GM12878 (cell line): Measurements from ENCODE around the gene CUL5.

Experiments used
- BCLAF1 ChIP-seq: fragments of 450-650 bp; IDR thresholded peaks from 2 replicates; pipeline ENCODE4 v1.6.1; 2017; ENCODE audit warnings: antibody characterized with exemption, mild to moderate bottlenecking, moderate library complexity
- CBFB ChIP-seq: IDR thresholded peaks from 2 replicates; pipeline ENCODE4 v1.6.1; 2016; ENCODE audit warnings: antibody characterized with exemption, low read depth
- EED ChIP-seq: sonication (generic); IDR thresholded peaks from 2 replicates; pipeline ENCODE4 v1.6.1; 2016; ENCODE audit warnings: antibody characterized with exemption, low read depth
- EP300 ChIP-seq, 2 experiments: fragments of 150-350 bp in 1 of 2; IDR thresholded peaks; 2 replicates each; pipeline ENCODE4 v1.6.1; 2011 to 2012; ENCODE audit warnings: low read depth in 2 of 2, low read length in 2 of 2, borderline replicate concordance in 1 of 2, improper control_type of control experiment in 1 of 2, inconsistent platforms in 1 of 2; ENCODE audit not compliant: control insufficient read depth in 1 of 2
- NFYB ChIP-seq: IDR thresholded peaks from 2 replicates; pipeline ENCODE4 v1.6.1; 2011; ENCODE audit warnings: low read depth, mild to moderate bottlenecking, low read length, improper control_type of control experiment, moderate library complexity; ENCODE audit not compliant: insufficient read depth
- POLR2AphosphoS5 ChIP-seq: IDR thresholded peaks from 2 replicates; pipeline ENCODE4 v1.6.1; 2011; ENCODE audit warnings: mild to moderate bottlenecking, low read length, inconsistent platforms
- SREBF2 ChIP-seq: IDR thresholded peaks from 2 replicates; pipeline ENCODE4 v1.6.1; 2012; ENCODE audit warnings: mild to moderate bottlenecking, low read length
- ZBTB11 ChIP-seq: fragments of 450-650 bp; formaldehyde crosslinking; IDR thresholded peaks from 2 replicates; pipeline ENCODE4 v1.5.0; 2022; ENCODE audit warnings: mild to moderate bottlenecking, missing genetic modification characterization

DNA sequence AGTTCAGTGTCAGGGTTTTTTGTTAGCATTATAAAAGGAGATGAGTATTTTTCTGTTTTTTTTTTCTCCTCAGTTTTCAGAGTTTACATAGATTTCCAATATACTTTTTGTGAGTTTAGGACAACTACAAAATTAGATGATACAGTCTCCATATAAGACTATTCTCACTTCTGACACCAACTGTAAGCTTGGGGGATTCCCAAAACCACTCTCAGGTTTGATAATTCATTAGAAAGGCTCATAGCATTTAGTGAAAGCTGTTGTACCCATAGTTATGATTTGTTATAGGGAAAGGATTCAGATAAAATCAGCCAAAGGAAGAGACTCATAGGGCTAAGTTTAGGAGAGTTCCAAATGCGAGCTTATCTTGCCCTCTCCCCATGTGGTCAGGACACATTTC lies 24.1 kb downstream of the CUL5 start:
- TF ChIP-seq NFYB, result no peak
- no peak for TF ChIP-seq EED
- TF ChIP-seq EP300 (IDR thresholded peaks at IDR 0.05; ENCODE audit: borderline replicate concordance in 1 of 2, control insufficient read depth in 1 of 2, low read depth in 2 of 2, low read length in 2 of 2), result no peak
- TF ChIP-seq BCLAF1, result no peak
- TF ChIP-seq ZBTB11, result no peak
- TF ChIP-seq POLR2AphosphoS5, result no peak
- TF ChIP-seq CBFB, result no peak
- no peak for TF ChIP-seq SREBF2
